GM18498 (cell line): ENCODE measurements around the gene WDFY3.

Source experiments
- ATAC-seq: cut with Tn5 transposase; IDR thresholded peaks from one replicate; pipeline ENCODE4 v1.9.1; 2021; ENCODE audit warnings: mild to moderate bottlenecking, moderate library complexity; ENCODE audit not compliant: unreplicated experiment

Gene WDFY3

DNA sequence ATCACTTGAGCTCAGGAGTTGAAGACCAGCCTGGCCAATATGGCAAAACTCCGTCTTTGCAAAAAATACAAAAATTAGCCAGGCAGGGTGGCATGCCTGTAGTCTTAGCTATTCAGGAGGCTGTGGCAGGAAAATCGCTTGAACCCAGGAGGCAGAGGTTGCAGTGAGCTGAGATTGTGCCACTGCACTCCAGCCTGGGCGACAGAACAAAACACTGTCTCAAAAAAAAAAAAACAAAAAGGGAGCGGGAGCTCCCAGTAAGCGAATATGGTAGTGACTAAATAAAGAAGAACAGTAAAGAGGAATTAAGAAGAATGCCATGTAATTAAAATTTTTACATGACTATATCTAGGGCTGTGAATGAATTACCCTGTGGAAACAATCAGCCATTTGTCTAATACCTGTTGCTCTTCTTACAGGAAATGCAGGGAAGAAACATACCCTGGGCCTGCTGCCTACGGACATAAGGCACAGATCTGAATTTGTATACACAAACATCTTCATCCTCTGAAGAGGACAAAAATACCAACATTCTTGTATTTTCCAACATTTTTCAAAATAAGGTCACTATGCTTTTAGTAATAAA, 11.4 kb downstream of the WDFY3 start:
- no peak for ATAC-seq

- ATAC-seq, result no peak
Measured at GRCh38 chr4:84952776-84953175, 13.7 kb downstream of the WDFY3 start.

DNA sequence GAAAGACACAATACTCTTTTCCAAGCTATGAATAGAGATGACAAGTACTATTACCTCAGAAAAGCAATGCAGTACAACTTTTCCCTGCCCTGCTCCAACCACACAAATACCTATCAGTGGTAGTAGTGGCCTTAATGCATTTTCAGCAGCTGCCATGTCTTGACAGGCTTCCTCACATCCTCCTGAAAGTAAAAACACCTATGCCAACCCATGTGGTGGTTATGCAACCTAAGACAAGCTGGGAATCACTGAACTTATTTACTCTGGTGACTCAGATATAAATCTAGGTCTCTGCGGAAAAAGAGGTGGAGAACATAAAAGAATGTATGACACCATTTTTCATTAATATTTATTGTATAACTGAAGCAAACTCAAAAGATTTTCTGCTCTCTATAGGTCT, 14.5 kb downstream of the WDFY3 start:
- no peak for ATAC-seq

GRCh38 chr4:84948056-84948455, 18.4 kb downstream of the WDFY3 start:
- ATAC-seq, result no peak

GRCh38 chr4:84944947-84945346, 21.5 kb downstream of the WDFY3 start:
- ATAC-seq, result no peak

DNA sequence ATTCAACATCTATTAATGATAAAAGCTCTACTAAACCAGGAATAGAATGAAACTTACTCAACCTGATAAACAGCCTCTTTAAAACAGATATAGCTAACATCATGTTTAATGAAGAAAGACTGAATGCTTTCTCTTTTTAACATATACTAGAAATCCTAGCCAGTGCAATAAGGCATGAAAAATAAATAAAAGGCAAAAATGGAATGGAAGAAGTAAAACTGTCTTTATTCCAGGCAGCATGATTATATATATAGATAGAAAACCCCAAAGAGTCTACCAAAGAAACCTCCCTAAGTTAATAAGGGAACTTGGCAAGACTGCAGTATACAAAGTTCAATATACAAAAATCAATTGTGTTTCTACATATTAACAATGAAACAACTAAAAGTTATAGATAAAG, 25.5 kb downstream of the WDFY3 start:
- ATAC-seq, result no peak

- no peak for ATAC-seq
Measured at GRCh38 chr4:84939113-84939512, 27.4 kb downstream of the WDFY3 start.

- ATAC-seq, result no peak
Measured at GRCh38 chr4:84938316-84938715, 28.2 kb downstream of the WDFY3 start.

DNA sequence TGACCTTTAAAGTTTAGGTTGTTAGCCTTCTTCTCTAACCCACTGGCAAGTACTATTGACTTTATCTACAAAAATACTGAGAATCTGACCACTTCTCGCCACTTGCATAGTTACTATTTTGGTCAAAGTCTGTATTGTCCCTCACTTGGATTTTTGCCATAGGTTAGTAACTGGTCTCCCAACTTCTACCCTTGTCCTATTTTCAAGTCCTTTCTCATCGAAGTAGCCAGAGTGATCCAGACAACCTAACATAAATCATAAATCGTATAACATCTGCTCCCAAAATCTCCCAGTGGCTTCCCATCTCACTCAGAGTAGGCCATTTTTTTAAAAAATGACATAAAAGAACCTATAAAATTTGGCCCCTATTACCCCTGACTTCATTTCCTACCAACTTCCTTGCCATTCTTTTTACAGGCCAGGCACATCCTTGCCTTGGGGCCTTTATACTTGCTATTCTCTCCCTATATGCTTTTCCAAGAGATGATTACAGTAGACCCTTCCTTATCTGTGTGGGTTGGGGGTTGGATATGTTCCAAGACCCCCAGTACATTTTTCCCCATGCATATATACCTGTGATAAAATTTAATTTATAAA, 29.0 kb downstream of the WDFY3 start:
- ATAC-seq, result no peak

- no peak for ATAC-seq
Measured at GRCh38 chr4:84936123-84936522, 30.4 kb downstream of the WDFY3 start.

- ATAC-seq, result no peak
Measured at GRCh38 chr4:84932462-84932861, 34.0 kb downstream of the WDFY3 start.

- ATAC-seq, result no peak
Measured at GRCh38 chr4:84931961-84932360, 34.5 kb downstream of the WDFY3 start.

- no peak for ATAC-seq
Measured at GRCh38 chr4:84931274-84931673, 35.2 kb downstream of the WDFY3 start.

DNA sequence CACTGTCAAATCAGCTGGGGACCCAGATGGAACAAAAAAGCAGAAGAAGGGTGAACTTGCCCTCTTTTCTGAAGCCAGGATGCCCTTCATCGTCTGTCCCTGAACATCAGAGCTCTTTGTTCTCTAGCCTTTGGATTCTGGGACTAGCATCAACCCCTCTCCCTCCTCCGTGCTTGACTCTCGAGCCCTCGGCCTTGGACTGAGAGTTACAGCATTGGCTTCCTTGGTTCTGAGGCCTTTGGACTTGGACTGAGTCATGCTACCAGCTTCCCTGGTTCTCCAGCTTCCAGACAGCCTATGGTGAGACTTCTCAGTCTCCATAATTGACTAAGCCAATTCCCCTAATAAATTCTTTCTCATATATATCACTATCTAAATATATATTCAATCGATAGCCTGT, 38.4 kb downstream of the WDFY3 start:
- no peak for ATAC-seq

- ATAC-seq, result no peak
Measured at GRCh38 chr4:84927428-84927827, 39.1 kb downstream of the WDFY3 start.

DNA sequence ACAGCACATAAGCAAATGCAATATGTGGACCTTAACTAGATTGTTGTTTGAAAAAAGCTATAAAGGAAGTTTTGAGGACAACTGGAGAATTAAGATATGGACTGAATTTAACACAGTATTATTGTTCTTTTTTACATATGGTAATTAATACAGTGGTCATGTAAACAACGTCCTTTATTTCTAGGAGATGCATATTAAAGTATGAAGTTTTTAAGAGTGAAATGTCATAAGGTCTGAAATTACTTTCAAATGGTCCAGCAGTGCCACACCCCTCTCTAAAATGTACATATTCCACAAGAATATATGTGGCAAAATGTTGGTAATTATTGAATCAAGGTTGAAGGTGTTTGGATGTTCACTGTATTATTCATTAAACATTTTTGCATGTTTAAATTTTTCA, 40.9 kb downstream of the WDFY3 start:
- no peak for ATAC-seq

DNA sequence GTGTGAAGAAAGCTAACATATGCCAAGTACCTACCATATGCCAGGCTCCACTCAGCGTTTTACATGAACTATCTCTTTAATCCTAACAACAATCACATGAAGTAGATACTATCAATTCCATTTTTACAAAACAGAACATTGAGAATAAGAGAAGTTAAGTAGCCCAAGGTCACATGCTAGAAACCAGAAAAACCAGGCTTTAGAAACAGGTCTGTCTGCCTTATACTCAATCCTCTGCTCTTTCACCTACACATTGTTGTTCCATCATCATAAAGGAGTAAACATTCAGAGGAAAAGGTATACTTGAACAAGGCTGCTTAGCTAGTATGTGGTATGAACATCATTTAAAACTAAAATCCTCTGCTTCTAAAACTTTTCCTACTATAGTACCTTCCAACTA, 42.1 kb downstream of the WDFY3 start:
- no peak for ATAC-seq

GRCh38 chr4:84920617-84921016, 45.9 kb downstream of the WDFY3 start:
- ATAC-seq, result no peak

GRCh38 chr4:84917869-84918600, 48.5 kb downstream of the WDFY3 start:
- no peak for ATAC-seq

DNA sequence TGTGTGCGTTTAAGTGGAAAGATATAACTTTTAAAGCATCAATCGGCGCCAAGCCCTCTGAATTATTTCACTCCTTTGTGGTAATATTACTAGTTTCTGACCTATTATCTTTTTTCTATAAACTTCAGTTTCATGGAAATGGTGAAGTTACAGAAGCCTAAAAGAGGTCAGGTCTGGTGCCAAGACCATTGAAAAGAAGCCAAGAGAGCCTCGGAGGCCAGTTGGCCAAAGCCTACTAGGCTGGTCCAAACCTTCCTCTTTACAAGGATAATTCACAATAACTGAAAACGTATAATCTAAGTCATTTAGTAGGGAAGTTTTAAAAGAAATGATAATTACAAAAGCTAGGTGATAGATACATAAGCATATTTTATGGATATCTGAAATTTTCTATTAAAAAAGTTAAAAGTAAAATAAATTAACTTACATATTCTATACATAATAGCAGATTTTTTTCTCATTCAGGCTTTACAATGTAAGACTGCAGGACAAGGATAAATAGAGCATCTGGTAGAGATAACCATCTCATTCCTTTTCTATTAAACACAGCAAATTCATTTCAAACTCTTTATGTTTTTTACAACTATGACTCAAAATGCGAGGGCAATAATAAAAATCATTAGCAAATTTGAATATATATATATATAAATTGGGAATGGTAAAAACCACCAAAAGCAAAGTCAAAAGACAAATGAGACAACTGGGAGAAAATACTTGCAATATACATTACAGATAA, 49.2 kb downstream of the WDFY3 start:
- no peak for ATAC-seq

- ATAC-seq, result no peak
Measured at GRCh38 chr4:84916227-84916626, 50.3 kb downstream of the WDFY3 start.

DNA sequence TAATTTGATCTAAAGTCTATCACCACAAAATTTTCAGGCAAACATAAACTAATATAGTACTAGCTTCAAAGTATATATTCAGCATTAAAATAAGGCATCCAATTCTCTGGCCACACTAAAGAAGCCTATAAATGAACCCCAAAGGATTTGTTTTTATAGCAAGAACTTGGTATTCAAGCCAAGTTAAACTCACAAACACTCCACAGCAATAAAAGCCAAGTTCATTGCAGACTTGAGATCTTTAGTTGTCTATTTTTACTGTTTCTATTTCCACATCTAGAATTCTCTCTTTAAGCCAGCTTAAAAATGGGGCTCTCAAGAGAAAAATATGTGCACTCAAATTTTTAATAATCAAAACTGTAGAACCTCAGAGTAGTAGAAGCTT, 51.1 kb downstream of the WDFY3 start:
- ATAC-seq, result no peak
